Liver (tissue), 9 donors: Measurements from ENCODE around the gene LIPC. TPM values are rescaled to one million over a fixed set of nuclear protein-coding genes. Genes with fewer than 3 reads are reported as not detected.

Experiments
- DNase-seq: peaks from one replicate; pipeline ENCODE4 v3.0.0-alpha.2; 2017; ENCODE audit warnings: low spot score
- H3K27ac ChIP-seq, 2 donors: one replicate each; pipeline ENCODE4 v1.7.0; 2013; ENCODE audit warnings: inconsistent platforms in 2 of 2, low read length in 2 of 2, control low read depth in 1 of 2, low read depth in 1 of 2, mild to moderate bottlenecking in 1 of 2
- H3K27me3 ChIP-seq, 4 donors: one replicate each; pipeline versions ENCODE4 v1.6.1 to v1.7.0; 2013; ENCODE audit warnings: low read length in 3 of 4, inconsistent platforms in 1 of 4, mild to moderate bottlenecking in 1 of 4, moderate library complexity in 1 of 4; ENCODE audit not compliant: control insufficient read depth in 4 of 4, insufficient read depth in 4 of 4
- H3K36me3 ChIP-seq, 4 donors: one replicate each; pipeline versions ENCODE4 v1.6.1 to v1.7.0; 2013; ENCODE audit warnings: low read length in 3 of 4, mild to moderate bottlenecking in 3 of 4, low read depth in 1 of 4, moderate library complexity in 1 of 4; ENCODE audit not compliant: control insufficient read depth in 4 of 4, insufficient read depth in 3 of 4
- H3K4me1 ChIP-seq, 4 donors: one replicate each; pipeline versions ENCODE4 v1.6.1 to v1.7.0; 2013; ENCODE audit warnings: low read length in 3 of 4, mild to moderate bottlenecking in 3 of 4, moderate library complexity in 1 of 4; ENCODE audit not compliant: control insufficient read depth in 4 of 4, insufficient read depth in 4 of 4
- H3K4me3 ChIP-seq, 3 donors: one replicate each; pipeline versions ENCODE4 v1.6.1 to v1.7.0; 2013; ENCODE audit warnings: low read length in 3 of 3, control low read depth in 1 of 3, low read depth in 1 of 3, mild to moderate bottlenecking in 1 of 3
- H3K9ac ChIP-seq, 2 donors: one replicate each; pipeline ENCODE4 v1.7.0; 2013; ENCODE audit warnings: low read length in 2 of 2, mild to moderate bottlenecking in 2 of 2, moderate library complexity in 2 of 2, control low read depth in 1 of 2, low read depth in 1 of 2
- H3K9me3 ChIP-seq, 4 donors: one replicate each; pipeline versions ENCODE4 v1.6.1 to v1.7.0; 2013; ENCODE audit warnings: low read length in 3 of 4; ENCODE audit not compliant: control insufficient read depth in 4 of 4
- ATF3 ChIP-seq: IDR thresholded peaks from 2 replicates; pipeline ENCODE4 v1.6.1; 2016; ENCODE audit warnings: antibody characterized with exemption
- CTCF ChIP-seq: fragments of 150-350 bp; IDR thresholded peaks from 2 replicates; pipeline ENCODE4 v1.5.1; 2017; ENCODE audit warnings: improper control_type of control experiment, low read depth, low read length; ENCODE audit not compliant: missing input control
- EGR1 ChIP-seq, 2 donors: IDR thresholded peaks; 2 replicates each; pipeline ENCODE4 v1.6.1; 2016 to 2018; ENCODE audit warnings: antibody characterized with exemption in 2 of 2, low read depth in 2 of 2
- FOXA1 ChIP-seq: IDR thresholded peaks from 2 replicates; pipeline ENCODE4 v1.6.1; 2016; ENCODE audit warnings: antibody characterized with exemption
- FOXA2 ChIP-seq: IDR thresholded peaks from 2 replicates; pipeline ENCODE4 v1.6.1; 2016; ENCODE audit warnings: antibody characterized with exemption
- GABPA ChIP-seq, 2 donors: IDR thresholded peaks in 1 of 2; conservative IDR thresholded peaks in 1 of 2; 2 replicates each; pipeline ENCODE4 v1.6.1; 2016; ENCODE audit warnings: antibody characterized with exemption in 2 of 2, mild to moderate bottlenecking in 1 of 2, moderate library complexity in 1 of 2
- HNF4A ChIP-seq, 2 donors: conservative IDR thresholded peaks; 2 replicates each; pipeline ENCODE4 v1.6.1; 2016; ENCODE audit warnings: antibody characterized with exemption in 2 of 2, mild to moderate bottlenecking in 2 of 2
- HNF4G ChIP-seq: IDR thresholded peaks from 2 replicates; pipeline ENCODE4 v1.6.1; 2016; ENCODE audit warnings: antibody characterized with exemption
- JUND ChIP-seq, 2 donors: IDR thresholded peaks; 2 replicates each; pipeline ENCODE4 v1.6.1; 2016; ENCODE audit warnings: antibody characterized with exemption in 2 of 2
- NR2F2 ChIP-seq: IDR thresholded peaks from 2 replicates; pipeline ENCODE4 v1.6.1; 2016; ENCODE audit warnings: antibody characterized with exemption
- RAD21 ChIP-seq, 2 donors: IDR thresholded peaks; 2 replicates each; pipeline ENCODE4 v1.6.1; 2016; ENCODE audit warnings: antibody characterized with exemption in 2 of 2, mild to moderate bottlenecking in 2 of 2
- RXRA ChIP-seq, 2 donors: IDR thresholded peaks; 2 replicates each; pipeline ENCODE4 v1.6.1; 2017 to 2018; ENCODE audit warnings: antibody characterized with exemption in 2 of 2, mild to moderate bottlenecking in 1 of 2
- SP1 ChIP-seq: IDR thresholded peaks from 2 replicates; pipeline ENCODE4 v1.6.1; 2018; ENCODE audit warnings: antibody characterized with exemption, mild to moderate bottlenecking
- TAF1 ChIP-seq: conservative IDR thresholded peaks from 2 replicates; pipeline ENCODE4 v1.6.1; 2016; ENCODE audit warnings: antibody characterized with exemption, mild to moderate bottlenecking
- YY1 ChIP-seq: IDR thresholded peaks from 2 replicates; pipeline ENCODE4 v1.6.1; 2016; ENCODE audit warnings: antibody characterized with exemption, mild to moderate bottlenecking
- WGBS: extraction: QIAGEN DNeasy Blood & Tissue Kit; methylation state at CpG from one replicate; pipeline ENCODE4 v1.1.7; 2013; 5-methylcytosine and 5-hydroxymethylcytosine counted together
- polyA plus RNA-seq, 2 donors: library from polyadenylated mRNA; stranded (reverse) in 1 of 2; unstranded in 1 of 2; fragments of 200-250 nt in 1 of 2; fragments of >200 nt in 1 of 2; fragmentation: Nextera tagmentation in 1 of 2; extraction: Ambion mirVana in 1 of 2; gene quantifications; one replicate each; pipeline versions ENCODE4 v1.2.1 to v1.2.3, GENCODE V29; 2013 to 2015
- total RNA-seq, 2 donors: library from RNA; depleted of rRNA; stranded (reverse); fragments of >200 nt; gene quantifications; one replicate each; pipeline ENCODE4 v1.2.3, GENCODE V29; 2014
- TF ChIP-seq, protein P1 (sequence below): IDR thresholded peaks from 2 replicates; pipeline ENCODE4 v1.6.1; 2016; ENCODE audit warnings: antibody characterized with exemption, mild to moderate bottlenecking
- TF ChIP-seq, protein P2 (sequence below): IDR thresholded peaks from 2 replicates; pipeline ENCODE4 v1.6.1; 2016; ENCODE audit warnings: antibody characterized with exemption
- TF ChIP-seq, protein P3 (sequence below): IDR thresholded peaks from 2 replicates; pipeline ENCODE4 v1.6.1; 2016; ENCODE audit warnings: antibody characterized with exemption
- donor health status: healthy.
- donor health status: healthy.
- donor health status: healthy.
- donor health status: healthy.
- donor health status: healthy.

Gene LIPC
- total and polyA plus RNA-seq, 4 donors = 60.1 to 268 (median 131) TPM

- TF ChIP-seq, protein P1, sequence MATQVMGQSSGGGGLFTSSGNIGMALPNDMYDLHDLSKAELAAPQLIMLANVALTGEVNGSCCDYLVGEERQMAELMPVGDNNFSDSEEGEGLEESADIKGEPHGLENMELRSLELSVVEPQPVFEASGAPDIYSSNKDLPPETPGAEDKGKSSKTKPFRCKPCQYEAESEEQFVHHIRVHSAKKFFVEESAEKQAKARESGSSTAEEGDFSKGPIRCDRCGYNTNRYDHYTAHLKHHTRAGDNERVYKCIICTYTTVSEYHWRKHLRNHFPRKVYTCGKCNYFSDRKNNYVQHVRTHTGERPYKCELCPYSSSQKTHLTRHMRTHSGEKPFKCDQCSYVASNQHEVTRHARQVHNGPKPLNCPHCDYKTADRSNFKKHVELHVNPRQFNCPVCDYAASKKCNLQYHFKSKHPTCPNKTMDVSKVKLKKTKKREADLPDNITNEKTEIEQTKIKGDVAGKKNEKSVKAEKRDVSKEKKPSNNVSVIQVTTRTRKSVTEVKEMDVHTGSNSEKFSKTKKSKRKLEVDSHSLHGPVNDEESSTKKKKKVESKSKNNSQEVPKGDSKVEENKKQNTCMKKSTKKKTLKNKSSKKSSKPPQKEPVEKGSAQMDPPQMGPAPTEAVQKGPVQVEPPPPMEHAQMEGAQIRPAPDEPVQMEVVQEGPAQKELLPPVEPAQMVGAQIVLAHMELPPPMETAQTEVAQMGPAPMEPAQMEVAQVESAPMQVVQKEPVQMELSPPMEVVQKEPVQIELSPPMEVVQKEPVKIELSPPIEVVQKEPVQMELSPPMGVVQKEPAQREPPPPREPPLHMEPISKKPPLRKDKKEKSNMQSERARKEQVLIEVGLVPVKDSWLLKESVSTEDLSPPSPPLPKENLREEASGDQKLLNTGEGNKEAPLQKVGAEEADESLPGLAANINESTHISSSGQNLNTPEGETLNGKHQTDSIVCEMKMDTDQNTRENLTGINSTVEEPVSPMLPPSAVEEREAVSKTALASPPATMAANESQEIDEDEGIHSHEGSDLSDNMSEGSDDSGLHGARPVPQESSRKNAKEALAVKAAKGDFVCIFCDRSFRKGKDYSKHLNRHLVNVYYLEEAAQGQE = no peak
- TF ChIP-seq, protein P2, sequence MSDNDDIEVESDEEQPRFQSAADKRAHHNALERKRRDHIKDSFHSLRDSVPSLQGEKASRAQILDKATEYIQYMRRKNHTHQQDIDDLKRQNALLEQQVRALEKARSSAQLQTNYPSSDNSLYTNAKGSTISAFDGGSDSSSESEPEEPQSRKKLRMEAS = no peak
- TF ChIP-seq YY1 = no peak
- TF ChIP-seq ATF3 = no peak
Measured at GRCh38 chr15:58390655-58391054, 41.1 kb upstream of the LIPC start (continued).

DNA sequence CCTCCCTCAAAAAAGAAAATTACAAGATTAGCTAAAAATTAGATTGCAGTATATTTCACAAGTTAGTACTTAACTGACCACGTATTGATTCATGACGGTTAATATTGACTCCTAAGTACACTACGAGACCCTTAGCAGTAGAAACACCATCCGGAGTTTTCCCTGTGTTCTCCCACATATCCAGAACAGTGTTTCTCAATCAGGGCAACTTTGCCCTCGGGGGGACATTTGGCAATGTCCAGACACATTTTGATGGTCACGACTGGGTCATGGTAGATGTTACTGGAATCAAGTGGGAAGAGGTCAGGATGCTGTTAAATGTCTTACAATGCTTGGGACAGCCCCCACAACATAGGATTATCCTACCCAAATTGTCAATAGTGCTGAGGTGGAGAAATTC lies 40.7 kb upstream of the LIPC start:
- Histone ChIP-seq H3K9me3 (no peaks in the 10 kb centered on the region), H3K27me3 (no peaks in the 10 kb centered on the region), H3K4me3 (no peak overlapping the region), H3K36me3 (no peaks in the 10 kb centered on the region), H3K27ac (peak overlapping the region; percentile 55 to 64), H3K9ac (no peak overlapping the region), H3K4me1 (peaks cover 6 to 50% (median 29%) of the 10 kb centered on the region in 4 donors)
- DNase-seq = no peak
- TF ChIP-seq YY1 (peak; percentile 67), NR2F2 (no peak), HNF4G (peak; percentile 88), SP1 (peak; percentile 95), ATF3 (peak; percentile 51), CTCF (no peak), EGR1 (IDR thresholded peaks at IDR 0.05; ENCODE audit: low read depth in 2 of 2) (peak in 1 of 2 donors; percentile 60), FOXA2 (peak; percentile 70), HNF4A (conservative IDR thresholded peaks at IDR 0.05) (peak; percentile 96), RAD21 (IDR thresholded peaks at IDR 0.05) (peak; percentile 59 to 72), TAF1 (no peak), FOXA1 (no peak), JUND (IDR thresholded peaks at IDR 0.05) (peak; percentile 68 to 87), GABPA (IDR thresholded peaks at IDR 0.05 in 1 of 2, conservative IDR thresholded peaks at IDR 0.05 in 1 of 2) (no peak), RXRA (IDR thresholded peaks at IDR 0.05) (peak; percentile 95 to 96)
- TF ChIP-seq, protein P3, sequence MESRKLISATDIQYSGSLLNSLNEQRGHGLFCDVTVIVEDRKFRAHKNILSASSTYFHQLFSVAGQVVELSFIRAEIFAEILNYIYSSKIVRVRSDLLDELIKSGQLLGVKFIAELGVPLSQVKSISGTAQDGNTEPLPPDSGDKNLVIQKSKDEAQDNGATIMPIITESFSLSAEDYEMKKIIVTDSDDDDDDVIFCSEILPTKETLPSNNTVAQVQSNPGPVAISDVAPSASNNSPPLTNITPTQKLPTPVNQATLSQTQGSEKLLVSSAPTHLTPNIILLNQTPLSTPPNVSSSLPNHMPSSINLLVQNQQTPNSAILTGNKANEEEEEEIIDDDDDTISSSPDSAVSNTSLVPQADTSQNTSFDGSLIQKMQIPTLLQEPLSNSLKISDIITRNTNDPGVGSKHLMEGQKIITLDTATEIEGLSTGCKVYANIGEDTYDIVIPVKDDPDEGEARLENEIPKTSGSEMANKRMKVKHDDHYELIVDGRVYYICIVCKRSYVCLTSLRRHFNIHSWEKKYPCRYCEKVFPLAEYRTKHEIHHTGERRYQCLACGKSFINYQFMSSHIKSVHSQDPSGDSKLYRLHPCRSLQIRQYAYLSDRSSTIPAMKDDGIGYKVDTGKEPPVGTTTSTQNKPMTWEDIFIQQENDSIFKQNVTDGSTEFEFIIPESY = peak; percentile 82
- TF ChIP-seq, protein P2 = peak; percentile 79
- TF ChIP-seq, protein P1 = peak; percentile 59
- 36% methylated on average over 6 of the region's 6 CpGs for WGBS
